Measurements from ENCODE around the gene WFDC9. TPM values are rescaled to one million over a fixed set of nuclear protein-coding genes. Genes with fewer than 3 reads are reported as not detected.
"Not testable (repeated sequence)": the region's sequence is repeated elsewhere in the genome, so short reads cannot be mapped to it uniquely, and the experiment has no call there.

The WFDC9 gene
- total RNA-seq, 2 experiments from 2014 or later, result not detected

GRCh38 chr20:45592574-45593189 is 38.4 kb downstream of the WFDC9 start:
- no peak overlapping the region for H3K27ac Mint-ChIP-seq

GRCh38 chr20:45589725-45590124 is 41.4 kb downstream of the WFDC9 start:
- Mint-ChIP-seq H3K36me3 (ENCODE audit: low read depth) (no peaks in the 10 kb centered on the region), H3K4me3 (no peak overlapping the region), H3K27ac (no peak overlapping the region), H3K27me3 (peaks cover 43% of the 10 kb centered on the region), H3K4me1 (ENCODE audit: low read depth) (no peaks in the 10 kb centered on the region), H3K9me3 (no peaks in the 10 kb centered on the region)
- no peaks in the 10 kb centered on the region for H3K4me1 ChIP-seq (ENCODE audit: insufficient read depth, low read length)
- intact Hi-C loops (cut with DNase I, micrococcal nuclease), result no loop called here
- H3K27ac ChIP-seq (ENCODE audit: low read depth in 1 of 2, low read length in 2 of 2), result no peak overlapping the region
- no peaks in the 10 kb centered on the region for H3K9me3 ChIP-seq (ENCODE audit: control insufficient read depth in 1 of 2, insufficient read depth in 1 of 2, low read length in 2 of 2)
- no peak for TF ChIP-seq CTCF (IDR thresholded peaks at IDR 0.05)
- ChIA-PET CTCF (no interaction called here), POLR2A (no interaction called here)
- ATAC-seq (ENCODE audit: poor library complexity) (no peak), DNase-seq (no peak)
- H3K4me3 ChIP-seq (ENCODE audit: low read length), result no peak overlapping the region
- no peaks in the 10 kb centered on the region for H3K27me3 ChIP-seq (ENCODE audit: control insufficient read depth in 1 of 2, insufficient read depth in 2 of 2, low read length in 2 of 2)
- H3K36me3 ChIP-seq (ENCODE audit: insufficient read depth, low read length), result no peaks in the 10 kb centered on the region

More at GRCh38 chr20:45592574-45593189, 38.4 kb downstream of the WFDC9 start:
- H3K4me1 ChIP-seq (ENCODE audit: insufficient read depth, low read length), result no peaks in the 10 kb centered on the region
- H3K4me3 ChIP-seq (ENCODE audit: low read length), result no peak overlapping the region
- ChIA-PET CTCF (no interaction called here), POLR2A (no interaction called here)
- DNase-seq (peak in 3 of 14 experiments; percentile 39 to 48 (median 48)), ATAC-seq (ENCODE audit: poor library complexity) (peak; percentile 43)
- intact Hi-C loops (cut with DNase I, micrococcal nuclease), result loop anchor here in 1 of 2 experiments (2.0 kb wide), 1 partner anchor 178 kb away; no protein-coding TSS in a partner anchor
- H3K36me3 Mint-ChIP-seq (ENCODE audit: low read depth), result no peaks in the 10 kb centered on the region
- H3K9me3 Mint-ChIP-seq, result no peaks in the 10 kb centered on the region
- H3K27me3 ChIP-seq (ENCODE audit: control insufficient read depth in 1 of 2, insufficient read depth in 2 of 2, low read length in 2 of 2), result peaks cover 6 to 18% of the 10 kb centered on the region in 2 experiments
- H3K36me3 ChIP-seq (ENCODE audit: insufficient read depth, low read length), result no peaks in the 10 kb centered on the region
- H3K27me3 Mint-ChIP-seq, result peaks cover 58% of the 10 kb centered on the region
- no peaks in the 10 kb centered on the region for H3K4me1 Mint-ChIP-seq (ENCODE audit: low read depth)
- H3K27ac ChIP-seq (ENCODE audit: low read depth in 1 of 2, low read length in 2 of 2), result no peak overlapping the region
- no peaks in the 10 kb centered on the region for H3K9me3 ChIP-seq (ENCODE audit: control insufficient read depth in 1 of 2, insufficient read depth in 1 of 2, low read length in 2 of 2)
- peak; percentile 48 for TF ChIP-seq CTCF (IDR thresholded peaks at IDR 0.05)
- no peak overlapping the region for H3K4me3 Mint-ChIP-seq

GRCh38 chr20:45588800-45589199 is 42.3 kb downstream of the WFDC9 start:
- no peaks in the 10 kb centered on the region for H3K4me1 Mint-ChIP-seq (ENCODE audit: low read depth)
- TF ChIP-seq CTCF (IDR thresholded peaks at IDR 0.05), result no peak
- no peaks in the 10 kb centered on the region for H3K36me3 Mint-ChIP-seq (ENCODE audit: low read depth)
- ChIA-PET CTCF (no interaction called here), POLR2A (no interaction called here)
- H3K9me3 Mint-ChIP-seq, result no peaks in the 10 kb centered on the region
- Histone ChIP-seq H3K27ac (ENCODE audit: low read depth in 1 of 2, low read length in 2 of 2) (no peak overlapping the region), H3K9me3 (ENCODE audit: control insufficient read depth in 1 of 2, insufficient read depth in 1 of 2, low read length in 2 of 2) (no peaks in the 10 kb centered on the region), H3K36me3 (ENCODE audit: insufficient read depth, low read length) (no peaks in the 10 kb centered on the region), H3K27me3 (ENCODE audit: control insufficient read depth in 1 of 2, insufficient read depth in 2 of 2, low read length in 2 of 2) (no peaks in the 10 kb centered on the region), H3K4me1 (ENCODE audit: insufficient read depth, low read length) (no peaks in the 10 kb centered on the region), H3K4me3 (ENCODE audit: low read length) (no peak overlapping the region)
- intact Hi-C loops (cut with DNase I, micrococcal nuclease), result no loop called here
- no peak overlapping the region for H3K27ac Mint-ChIP-seq
- H3K4me3 Mint-ChIP-seq, result no peak overlapping the region
- ATAC-seq (ENCODE audit: poor library complexity) (no peak), DNase-seq (no peak)
- peaks cover 36% of the 10 kb centered on the region for H3K27me3 Mint-ChIP-seq

GRCh38 chr20:45585986-45586385 is 45.1 kb downstream of the WFDC9 start:
- H3K4me3 ChIP-seq (ENCODE audit: low read length); DNase-seq: not testable (repeated sequence)

GRCh38 chr20:45584294-45584693 is 46.8 kb downstream of the WFDC9 start:
- CTCF ChIA-PET; H3K4me1 ChIP-seq (ENCODE audit: insufficient read depth, low read length): not testable (repeated sequence)

More at GRCh38 chr20:45585986-45586385, 45.1 kb downstream of the WFDC9 start:
- H3K4me3 Mint-ChIP-seq; CTCF ChIA-PET; ATAC-seq (ENCODE audit: poor library complexity); H3K9me3 Mint-ChIP-seq; POLR2A ChIA-PET; H3K27ac ChIP-seq (ENCODE audit: low read depth in 1 of 2, low read length in 2 of 2); H3K36me3 Mint-ChIP-seq (ENCODE audit: low read depth); H3K4me1 ChIP-seq (ENCODE audit: insufficient read depth, low read length); H3K4me1 Mint-ChIP-seq (ENCODE audit: low read depth); intact Hi-C loops (cut with DNase I, micrococcal nuclease); H3K36me3 ChIP-seq (ENCODE audit: insufficient read depth, low read length); H3K9me3 ChIP-seq (ENCODE audit: control insufficient read depth in 1 of 2, insufficient read depth in 1 of 2, low read length in 2 of 2); H3K27me3 ChIP-seq (ENCODE audit: control insufficient read depth in 1 of 2, insufficient read depth in 2 of 2, low read length in 2 of 2); H3K27ac Mint-ChIP-seq: not testable (repeated sequence)
- peaks cover 26% of the 10 kb centered on the region for H3K27me3 Mint-ChIP-seq

More at GRCh38 chr20:45584294-45584693, 46.8 kb downstream of the WFDC9 start:
- H3K36me3 ChIP-seq (ENCODE audit: insufficient read depth, low read length); H3K27ac Mint-ChIP-seq; ATAC-seq (ENCODE audit: poor library complexity); H3K4me3 ChIP-seq (ENCODE audit: low read length); H3K4me1 Mint-ChIP-seq (ENCODE audit: low read depth); H3K9me3 ChIP-seq (ENCODE audit: control insufficient read depth in 1 of 2, insufficient read depth in 1 of 2, low read length in 2 of 2); H3K4me3 Mint-ChIP-seq; DNase-seq; H3K9me3 Mint-ChIP-seq; POLR2A ChIA-PET; H3K36me3 Mint-ChIP-seq (ENCODE audit: low read depth); intact Hi-C loops (cut with DNase I, micrococcal nuclease); H3K27ac ChIP-seq (ENCODE audit: low read depth in 1 of 2, low read length in 2 of 2): not testable (repeated sequence)
- peaks cover 29% of the 10 kb centered on the region for H3K27me3 Mint-ChIP-seq
- peaks cover 5 to 11% of the 10 kb centered on the region in 2 experiments for H3K27me3 ChIP-seq (ENCODE audit: control insufficient read depth in 1 of 2, insufficient read depth in 2 of 2, low read length in 2 of 2)

All from CD4-positive, alpha-beta T cell (primary cell).